ENCODE data around the gene GAL3ST2.
"Not testable (repeated sequence)": the region's sequence is repeated elsewhere in the genome, so short reads cannot be mapped to it uniquely, and the experiment has no call there.

The GAL3ST2 gene

GRCh38 chr2:241803387-241804325 lies 27.0 kb downstream of the GAL3ST2 start:
- TF ChIP-seq ZFP30 (CRISPR knock-in tag; IDR thresholded peaks at IDR 0.05) (no peak), BACH2 (CRISPR knock-in tag; IDR thresholded peaks at IDR 0.05; ENCODE audit: borderline replicate concordance) (no peak)
- ATAC-seq = peak; percentile 64

- TF ChIP-seq OSR1 (CRISPR knock-in tag; IDR thresholded peaks at IDR 0.05) = no peak
- TF ChIP-seq GLIS3 (CRISPR knock-in tag; IDR thresholded peaks at IDR 0.05) = no peak
- no peak for TF ChIP-seq POU6F1 (CRISPR knock-in tag; IDR thresholded peaks at IDR 0.05; ENCODE audit: borderline replicate concordance, low read depth)
- no peak for TF ChIP-seq ARNTL (CRISPR knock-in tag; IDR thresholded peaks at IDR 0.05; ENCODE audit: borderline replicate concordance, low read depth)
- TF ChIP-seq ESRRG (CRISPR knock-in tag; IDR thresholded peaks at IDR 0.05) = no peak
- no peak for TF ChIP-seq PATZ1 (CRISPR knock-in tag; IDR thresholded peaks at IDR 0.05; ENCODE audit: borderline replicate concordance)
- no peak for TF ChIP-seq CSRNP3 (CRISPR knock-in tag; IDR thresholded peaks at IDR 0.05)
- no peak for TF ChIP-seq ZNF565 (CRISPR knock-in tag; conservative IDR thresholded peaks at IDR 0.05; ENCODE audit: low read depth)
- TF ChIP-seq CSDC2 (CRISPR knock-in tag; IDR thresholded peaks at IDR 0.05) = no peak
- no peak for TF ChIP-seq TCF4 (CRISPR knock-in tag; IDR thresholded peaks at IDR 0.05; ENCODE audit: borderline replicate concordance)
- TF ChIP-seq ZC3H10 (CRISPR knock-in tag; IDR thresholded peaks at IDR 0.05) = no peak
- TF ChIP-seq CREB5 (CRISPR knock-in tag; IDR thresholded peaks at IDR 0.05; ENCODE audit: low read depth) = no peak
- no peak for TF ChIP-seq BACH2 (CRISPR knock-in tag; IDR thresholded peaks at IDR 0.05; ENCODE audit: borderline replicate concordance)
- TF ChIP-seq ISL1 (CRISPR knock-in tag; IDR thresholded peaks at IDR 0.05) = no peak
- TF ChIP-seq RARB (CRISPR knock-in tag; IDR thresholded peaks at IDR 0.05) = no peak
- no peak for TF ChIP-seq ZFP30 (CRISPR knock-in tag; IDR thresholded peaks at IDR 0.05)
- TF ChIP-seq PPARA (CRISPR knock-in tag; IDR thresholded peaks at IDR 0.05; ENCODE audit: borderline replicate concordance) = no peak
- TF ChIP-seq TSHZ2 (CRISPR knock-in tag; IDR thresholded peaks at IDR 0.05) = no peak
- peak; percentile 45 for ATAC-seq
Observed at GRCh38 chr2:241804326-241805229, 28.0 kb downstream of the GAL3ST2 start.

- ATAC-seq = not testable (repeated sequence)
Observed at GRCh38 chr2:241806217-241806616, 29.6 kb downstream of the GAL3ST2 start.

All from SK-N-SH treated with all-trans-retinoic acid at 6 μM for 48 hours (cell line).